GM21529 (cell line): Measurements from ENCODE around the gene ECHDC3.

Source experiments
- ATAC-seq: cut with Tn5 transposase; IDR thresholded peaks from one replicate; pipeline ENCODE4 v1.9.1; 2021; ENCODE audit not compliant: unreplicated experiment

Gene ECHDC3

DNA sequence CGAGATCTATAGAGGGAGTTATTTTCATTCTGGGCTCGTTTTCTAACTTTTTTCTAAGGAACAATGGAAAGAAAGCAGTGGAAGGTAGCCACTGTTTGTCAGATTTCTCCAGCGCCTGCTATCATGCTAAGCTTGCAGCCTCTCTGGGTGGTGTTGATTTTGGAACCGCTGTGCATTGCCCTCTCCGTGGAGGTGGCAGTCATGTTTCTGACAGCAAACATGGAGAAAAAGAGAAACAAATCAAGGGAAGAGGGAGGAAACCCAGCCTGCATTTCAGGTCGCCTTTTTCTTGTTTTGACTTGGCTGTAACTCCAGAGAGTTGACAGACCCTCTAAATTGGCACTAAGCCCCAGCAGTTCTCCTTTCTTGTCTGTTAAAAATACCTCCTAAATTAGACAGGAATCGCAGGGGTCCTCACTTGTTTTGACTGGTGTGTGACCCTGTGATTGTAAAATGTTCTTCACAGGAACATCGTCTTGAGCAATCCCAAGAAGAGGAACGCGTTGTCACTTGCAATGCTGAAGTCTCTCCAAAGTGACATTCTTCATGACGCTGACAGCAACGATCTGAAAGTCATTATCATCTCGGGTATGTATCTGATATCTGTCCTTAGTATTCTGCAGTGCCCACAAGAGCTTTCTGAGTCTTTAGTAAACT lies 4.8 kb downstream of the ECHDC3 start:
- no peak for ATAC-seq

DNA sequence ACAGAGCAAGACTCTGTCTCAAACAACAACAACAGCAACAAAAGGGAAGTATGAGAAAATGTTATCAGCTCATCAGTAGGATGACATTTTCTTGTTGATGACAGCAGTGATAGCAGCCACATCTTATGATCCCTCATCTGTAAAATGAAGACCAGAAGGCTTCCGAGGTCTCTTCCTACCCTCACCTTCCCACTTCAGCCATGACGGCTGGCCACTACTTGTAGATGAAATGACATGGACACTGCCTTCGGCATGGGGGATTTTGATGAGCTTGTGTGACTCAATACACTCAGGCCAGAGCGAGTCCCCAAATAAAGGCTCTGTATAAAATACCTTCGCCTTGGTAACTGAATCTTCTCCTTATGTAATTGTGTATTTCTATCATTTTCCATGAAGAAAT lies 6.7 kb downstream of the ECHDC3 start:
- no peak for ATAC-seq

DNA sequence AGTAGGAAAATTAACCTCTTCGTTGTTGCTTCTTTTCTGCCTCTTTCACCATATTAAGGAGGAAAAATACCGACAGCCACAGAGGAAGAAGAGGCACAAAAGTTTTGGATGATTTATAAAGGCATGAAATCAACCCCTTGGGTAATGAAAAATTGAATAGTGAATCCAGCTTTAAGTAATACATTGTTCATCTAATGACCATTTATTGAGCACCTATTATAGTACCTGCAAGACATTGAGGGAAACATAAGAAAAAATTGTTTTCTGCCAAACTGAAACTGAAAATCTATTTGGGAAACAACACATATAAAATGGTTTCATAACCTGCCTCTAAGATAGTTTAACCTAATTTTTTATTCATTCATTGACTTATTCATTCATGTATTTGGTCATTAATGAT lies 8.2 kb downstream of the ECHDC3 start:
- no peak for ATAC-seq

DNA sequence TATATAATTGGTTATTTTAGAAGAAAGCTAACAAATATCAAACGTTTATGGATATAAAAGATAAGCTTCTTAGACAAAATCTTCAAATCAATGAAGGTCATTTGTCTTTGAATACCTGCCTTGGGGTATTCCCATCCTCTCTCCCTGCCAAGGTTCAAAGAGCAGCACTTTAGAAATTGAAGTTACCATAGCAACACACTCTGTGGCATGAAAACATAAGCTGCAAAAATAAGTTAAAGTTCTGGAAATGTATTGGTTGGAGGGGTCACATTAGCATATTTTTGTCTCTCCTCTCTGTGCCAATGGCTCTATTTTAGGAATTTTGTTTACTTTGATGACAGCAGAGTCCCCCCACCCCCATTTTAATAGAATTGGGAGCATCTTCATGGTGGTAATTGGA lies 12.0 kb downstream of the ECHDC3 start:
- no peak for ATAC-seq

DNA sequence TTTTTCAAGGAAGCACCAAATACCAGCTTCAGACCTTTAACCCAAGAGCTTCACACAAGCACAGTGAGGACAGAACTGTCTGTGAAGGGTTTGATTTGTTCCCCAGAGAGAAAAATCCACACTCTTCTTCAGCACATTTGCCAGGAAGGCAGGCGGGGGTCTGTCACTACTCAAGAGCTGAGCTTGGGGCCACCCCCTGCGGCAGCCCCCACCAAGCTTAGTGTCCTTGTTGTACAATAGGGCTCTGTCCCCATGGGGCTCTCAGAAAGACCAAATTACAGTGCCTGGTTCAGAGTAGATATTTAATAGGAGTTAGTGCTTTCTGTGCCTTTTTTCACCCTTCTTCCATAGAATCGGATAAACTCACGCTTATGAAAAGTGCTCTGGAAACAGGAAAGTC lies 12.4 kb downstream of the ECHDC3 start:
- ATAC-seq: no peak

DNA sequence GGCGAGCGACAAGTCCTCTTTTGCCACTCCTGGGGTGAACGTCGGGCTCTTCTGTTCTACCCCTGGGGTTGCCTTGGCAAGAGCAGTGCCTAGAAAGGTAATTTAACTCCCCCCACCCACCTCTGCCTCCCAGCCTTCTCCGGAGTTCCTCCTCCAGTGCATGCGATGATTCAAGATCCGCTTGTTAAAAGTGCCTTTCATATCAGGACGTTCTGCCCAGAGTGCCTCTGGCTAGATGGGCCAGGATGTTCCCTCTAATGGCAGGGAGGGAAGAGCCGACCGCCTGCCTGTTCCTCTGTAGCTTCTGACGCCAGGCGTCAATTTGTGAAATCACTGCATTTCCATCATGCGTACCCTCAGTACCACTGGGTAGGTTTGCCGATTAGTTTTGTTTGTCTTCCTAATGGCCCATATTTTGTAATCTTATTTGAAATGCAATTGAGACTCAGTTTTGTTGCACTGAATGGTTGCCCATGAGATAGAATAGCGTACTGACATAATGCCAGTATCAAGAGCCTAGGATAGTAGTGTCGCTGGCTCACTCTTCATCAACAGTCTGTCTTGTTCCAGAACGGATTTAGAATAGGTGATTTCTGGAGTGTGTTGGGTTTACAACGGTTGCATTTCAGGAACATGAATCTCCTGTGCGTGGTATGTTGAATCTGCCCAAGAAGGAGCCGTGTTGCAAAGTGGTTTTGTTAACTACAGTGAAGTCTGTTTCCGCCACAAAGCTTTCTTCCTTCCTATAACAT lies 13.5 kb downstream of the ECHDC3 start:
- ATAC-seq: no peak

DNA sequence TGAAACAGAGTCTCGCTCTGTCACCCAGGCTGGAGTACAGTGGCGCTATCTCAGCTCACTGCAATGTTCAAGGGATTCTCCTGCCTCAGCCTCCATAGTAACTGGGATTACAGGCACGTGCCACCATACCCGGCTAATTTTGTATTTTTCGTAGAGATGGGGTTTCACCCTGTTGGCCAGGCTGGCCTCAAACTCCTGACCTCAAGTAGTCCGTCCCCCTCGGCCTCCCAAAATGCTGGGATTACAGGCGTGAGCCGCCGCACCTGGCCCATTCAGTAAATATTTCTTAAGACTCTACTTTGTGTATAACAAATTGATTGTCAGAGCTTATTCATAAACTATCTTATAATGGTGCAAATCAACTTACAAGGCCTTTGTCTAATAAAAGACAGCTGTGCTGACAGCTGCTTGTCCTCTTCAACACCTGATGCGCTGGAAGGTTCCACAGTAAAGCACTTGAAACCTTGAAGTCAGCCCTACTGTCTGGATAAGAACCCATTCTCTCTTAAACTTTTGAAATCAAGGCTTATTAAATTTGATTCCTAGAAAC lies 14.7 kb downstream of the ECHDC3 start:
- no peak for ATAC-seq

DNA sequence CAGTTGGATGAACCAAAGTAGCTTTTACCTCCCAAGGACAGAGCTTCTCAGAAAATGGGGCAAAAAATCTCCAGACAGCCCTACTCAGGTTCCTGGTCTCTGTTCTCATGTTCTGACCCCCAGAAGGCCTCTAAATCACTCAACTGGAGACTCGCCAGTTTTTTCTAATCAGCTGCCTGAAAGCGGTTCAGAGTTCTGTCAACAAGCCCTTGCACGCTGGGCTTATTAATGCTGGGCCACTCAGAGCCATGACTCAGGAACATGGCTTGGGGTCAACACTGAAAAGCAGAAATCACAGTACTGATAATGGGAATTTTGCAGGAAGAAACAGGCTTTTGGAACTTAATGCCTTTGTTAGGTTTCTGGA lies 15.3 kb downstream of the ECHDC3 start:
- no peak for ATAC-seq

DNA sequence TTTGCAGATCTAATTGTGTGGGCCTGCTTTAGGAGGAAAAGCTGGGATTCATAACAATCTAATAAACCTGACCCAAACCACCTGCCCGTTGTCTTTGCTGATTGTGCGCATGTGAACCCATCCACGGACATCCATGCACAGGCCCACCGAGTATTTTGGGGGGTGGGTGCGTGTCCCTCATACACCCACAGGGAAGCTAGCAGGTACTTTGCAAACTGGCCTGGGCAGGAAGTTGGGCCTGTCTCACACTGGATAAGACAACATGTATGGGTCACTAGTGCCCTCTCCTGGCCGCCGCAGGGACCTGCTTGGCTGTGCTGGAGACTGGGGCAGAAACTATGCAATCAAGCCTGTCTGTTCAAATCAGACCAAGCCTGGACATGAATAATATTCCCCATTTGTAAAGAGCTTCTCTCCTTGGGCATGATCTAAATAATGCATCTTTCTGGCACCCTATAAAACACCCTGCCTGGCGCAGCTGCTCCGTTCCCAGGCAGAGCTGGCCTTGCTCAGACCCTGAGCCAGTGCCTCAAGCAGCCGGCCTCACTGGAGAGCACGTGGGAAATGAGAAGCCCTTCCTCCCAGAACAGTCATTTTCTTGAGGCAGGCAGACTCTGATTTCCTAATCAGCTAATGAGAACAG lies 15.8 kb downstream of the ECHDC3 start:
- peak; percentile 99 for ATAC-seq

DNA sequence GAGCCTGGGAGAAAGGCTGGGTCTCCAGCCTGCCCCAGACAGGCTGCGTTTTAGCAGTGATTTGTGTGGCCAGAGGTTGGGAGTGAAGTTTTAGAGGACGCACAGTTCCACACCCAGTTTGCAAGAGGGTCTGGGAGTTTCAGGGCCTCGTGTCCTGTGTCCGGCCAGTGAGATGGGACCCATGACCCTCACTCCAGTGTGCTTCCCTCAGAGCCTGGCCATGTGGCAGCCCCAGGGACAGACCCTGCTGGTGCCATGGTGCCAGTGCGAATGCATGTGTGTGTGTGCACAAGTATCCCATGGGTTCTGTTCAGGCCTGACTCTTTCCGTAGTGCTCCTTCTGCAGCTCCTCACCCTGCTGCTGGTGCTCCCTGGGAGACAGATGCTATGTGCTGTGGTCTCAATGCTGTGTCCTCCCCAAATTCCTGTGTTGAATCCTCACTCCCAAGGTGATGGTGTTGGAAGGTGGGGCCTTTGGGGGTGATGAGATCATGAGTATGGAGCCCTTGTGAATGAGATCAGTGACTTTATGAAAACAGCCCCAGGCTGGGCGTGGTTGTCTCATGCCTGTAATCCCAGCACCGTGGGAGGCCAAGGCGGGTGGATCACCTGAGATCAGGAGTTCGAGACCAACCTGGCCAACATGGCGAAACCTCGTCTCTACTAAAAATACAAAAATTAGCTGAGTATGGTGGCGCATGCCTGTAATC lies 16.5 kb downstream of the ECHDC3 start:
- no peak for ATAC-seq

DNA sequence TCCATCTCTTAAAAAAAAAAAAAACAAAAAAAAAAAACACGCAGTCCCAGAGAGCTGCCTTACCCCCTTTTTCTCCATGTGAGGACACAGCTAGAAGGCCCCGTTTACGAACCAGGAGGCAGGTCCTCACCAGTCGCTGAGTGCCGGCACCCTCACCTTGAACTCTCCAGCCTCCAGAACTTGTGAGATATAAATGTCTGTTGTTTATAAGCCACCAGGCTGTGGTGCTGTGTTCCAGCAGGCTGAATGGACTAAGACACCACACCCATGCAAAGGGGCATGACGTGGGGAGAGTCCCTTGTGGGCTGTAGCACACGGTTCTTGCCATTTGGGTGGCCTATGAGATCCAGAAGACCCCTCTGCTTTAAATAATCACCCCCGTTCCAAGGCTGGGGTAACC lies 17.2 kb downstream of the ECHDC3 start:
- ATAC-seq: no peak

DNA sequence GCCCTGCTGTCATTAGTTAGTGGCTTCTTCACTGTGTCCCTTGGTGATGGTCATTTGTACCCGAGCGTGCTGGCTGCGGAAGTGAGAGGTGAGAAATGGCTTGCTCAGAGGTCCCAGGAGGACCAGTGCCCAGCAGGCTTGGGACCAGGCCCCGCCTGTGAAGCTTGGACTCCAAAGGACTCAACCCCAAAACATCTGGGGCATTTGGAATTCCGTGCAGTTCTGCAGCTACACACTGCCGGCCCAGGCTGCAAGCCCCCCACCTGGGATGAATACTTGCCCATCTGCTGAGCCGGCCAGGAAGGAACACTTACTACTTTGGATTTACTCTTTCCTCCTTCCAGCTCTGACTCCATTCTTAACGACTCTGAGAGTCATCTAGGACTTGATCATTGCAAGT lies 18.0 kb downstream of the ECHDC3 start:
- ATAC-seq: no peak

DNA sequence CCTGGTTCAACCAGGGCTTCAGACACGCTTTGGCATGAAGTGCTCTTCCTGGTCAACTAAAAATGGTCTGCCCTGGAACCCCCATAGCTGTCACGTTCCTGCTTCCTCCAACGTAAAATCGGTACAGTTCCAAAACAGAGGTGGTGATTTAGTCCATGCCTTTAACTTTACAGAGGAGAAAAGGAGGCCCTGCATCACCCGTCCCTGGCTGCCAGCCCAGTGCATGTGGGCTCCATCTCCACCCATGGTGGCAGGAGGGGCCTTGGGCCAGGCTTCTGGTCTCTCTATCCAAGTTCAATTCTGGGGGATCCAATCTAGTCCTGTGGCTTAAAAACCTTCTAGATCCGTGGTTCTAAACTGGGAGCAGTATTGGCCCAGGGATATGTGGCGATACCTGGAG lies 18.7 kb downstream of the ECHDC3 start:
- ATAC-seq: no peak

DNA sequence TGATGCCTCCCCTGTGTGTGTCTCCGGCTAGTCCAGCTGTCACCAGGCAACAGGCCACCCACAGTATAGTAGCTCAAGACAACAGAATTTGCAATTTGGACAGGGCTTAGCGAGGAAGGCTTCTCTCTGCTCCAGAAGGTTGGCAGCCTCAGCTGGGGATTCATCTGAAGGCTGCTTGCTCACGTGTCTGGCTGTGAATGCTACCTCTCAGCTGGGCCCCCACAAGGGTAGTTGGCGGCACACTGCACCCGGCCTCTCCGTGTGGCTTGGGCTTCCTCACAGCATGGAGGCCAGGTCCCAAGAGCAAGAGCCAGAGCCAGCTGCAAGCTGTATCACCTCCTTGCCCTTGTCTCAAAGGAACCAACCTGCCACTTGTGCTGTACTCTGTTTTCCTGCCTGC lies 19.2 kb downstream of the ECHDC3 start:
- no peak for ATAC-seq

DNA sequence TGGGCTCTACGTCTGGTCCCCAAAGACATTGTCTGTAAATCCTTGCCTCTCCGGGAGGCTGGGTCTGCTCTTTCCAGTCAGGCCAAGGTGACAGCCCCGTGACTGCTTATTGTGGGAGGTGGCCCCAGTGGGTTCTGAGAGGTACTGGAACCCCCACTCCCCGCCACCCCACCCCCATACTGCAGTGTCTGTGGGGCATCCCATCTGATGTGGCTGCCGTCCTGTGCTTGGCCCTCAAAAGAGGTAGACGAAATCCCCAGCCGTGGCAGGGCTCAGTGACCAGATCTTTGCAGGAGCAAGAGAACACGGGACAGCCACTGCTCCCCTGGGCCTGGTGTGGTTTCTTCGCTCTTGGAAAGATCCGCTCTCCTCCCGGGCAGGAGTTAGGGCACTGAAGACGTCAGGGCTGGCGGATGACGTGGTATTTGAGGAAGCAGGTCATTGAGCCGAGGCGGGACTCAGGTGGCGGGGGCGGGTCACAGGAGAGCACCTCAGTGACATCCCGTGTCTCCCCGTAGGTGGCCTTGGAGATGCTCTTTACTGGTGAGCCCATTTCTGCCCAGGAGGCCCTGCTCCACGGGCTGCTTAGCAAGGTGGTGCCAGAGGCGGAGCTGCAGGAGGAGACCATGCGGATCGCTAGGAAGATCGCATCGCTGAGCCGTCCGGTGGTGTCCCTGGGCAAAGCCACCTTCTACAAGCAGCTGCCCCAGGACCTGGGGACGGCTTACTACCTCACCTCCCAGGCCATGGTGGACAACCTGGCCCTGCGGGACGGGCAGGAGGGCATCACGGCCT lies 20.7 kb downstream of the ECHDC3 start:
- no peak for ATAC-seq

DNA sequence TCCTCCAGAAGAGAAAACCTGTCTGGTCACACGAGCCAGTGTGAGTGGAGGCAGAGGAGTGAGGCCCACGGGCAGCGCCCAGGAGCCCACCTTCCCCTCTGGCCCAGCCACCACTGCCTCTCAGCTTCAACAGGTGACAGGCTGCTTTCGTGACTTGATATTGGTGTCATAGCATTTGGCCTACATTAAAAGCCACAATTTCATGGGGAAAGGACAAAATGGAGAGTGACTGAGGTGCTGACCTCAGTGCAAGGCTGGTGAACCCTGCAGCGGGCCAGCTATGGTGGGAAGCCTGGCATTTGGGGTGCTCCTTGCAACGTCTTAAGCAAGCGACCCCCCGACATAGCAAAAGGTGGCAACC lies 21.3 kb downstream of the ECHDC3 start:
- ATAC-seq: no peak

DNA sequence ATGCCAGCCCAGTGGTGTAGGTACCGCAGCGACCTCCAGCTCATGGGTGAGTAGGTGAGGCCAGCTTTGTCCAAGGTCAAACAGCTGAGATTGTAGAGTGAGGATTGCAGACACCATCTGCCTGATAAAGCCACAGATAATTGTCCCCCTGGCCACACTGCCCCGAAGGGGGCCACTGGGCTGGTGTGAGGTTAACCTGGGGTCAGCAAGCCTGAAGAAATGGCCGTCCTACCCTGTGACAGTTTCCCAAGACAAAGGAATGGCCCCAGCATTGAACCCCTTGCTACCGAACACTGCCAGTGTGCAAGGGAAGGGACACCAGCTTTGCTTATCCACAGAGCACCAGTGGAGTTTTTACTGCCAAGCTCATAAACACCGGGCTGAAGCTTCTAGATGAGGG lies 23.0 kb downstream of the ECHDC3 start:
- no peak for ATAC-seq

DNA sequence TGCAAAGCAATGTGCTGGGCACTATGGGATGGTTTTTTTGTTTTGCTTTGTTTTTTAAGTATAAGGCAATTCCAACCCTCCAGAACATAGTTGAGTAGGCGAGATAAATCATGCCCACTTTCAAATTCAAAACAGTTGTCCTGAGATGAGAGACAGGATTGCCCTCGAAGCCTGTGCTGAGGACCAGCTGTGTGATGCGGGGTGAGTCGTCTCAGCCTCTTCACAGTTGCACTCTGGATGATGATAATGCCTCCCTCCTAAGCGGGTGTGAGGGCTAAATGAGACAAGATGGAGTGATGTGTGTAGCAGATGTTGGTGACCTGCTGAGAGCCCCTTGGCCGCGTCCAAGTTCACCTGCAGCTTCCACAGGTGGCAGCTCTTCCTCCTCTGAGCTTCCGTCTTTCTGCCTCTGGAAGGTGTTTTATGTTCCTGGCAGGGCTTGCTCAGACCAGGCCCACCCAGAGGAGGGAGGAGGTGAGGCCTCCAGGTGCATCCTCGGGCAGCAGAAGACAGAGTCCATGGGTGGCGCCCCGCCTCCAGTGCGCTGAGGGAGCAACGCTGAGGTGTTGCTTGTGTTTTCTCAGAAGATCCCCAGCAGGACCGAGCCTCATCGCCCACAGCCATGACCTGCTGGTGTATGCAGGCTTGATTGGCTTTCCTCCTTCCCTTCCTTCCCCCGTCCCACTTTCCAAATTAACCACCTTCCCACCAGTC lies 30.6 kb downstream of the ECHDC3 start:
- no peak for ATAC-seq

DNA sequence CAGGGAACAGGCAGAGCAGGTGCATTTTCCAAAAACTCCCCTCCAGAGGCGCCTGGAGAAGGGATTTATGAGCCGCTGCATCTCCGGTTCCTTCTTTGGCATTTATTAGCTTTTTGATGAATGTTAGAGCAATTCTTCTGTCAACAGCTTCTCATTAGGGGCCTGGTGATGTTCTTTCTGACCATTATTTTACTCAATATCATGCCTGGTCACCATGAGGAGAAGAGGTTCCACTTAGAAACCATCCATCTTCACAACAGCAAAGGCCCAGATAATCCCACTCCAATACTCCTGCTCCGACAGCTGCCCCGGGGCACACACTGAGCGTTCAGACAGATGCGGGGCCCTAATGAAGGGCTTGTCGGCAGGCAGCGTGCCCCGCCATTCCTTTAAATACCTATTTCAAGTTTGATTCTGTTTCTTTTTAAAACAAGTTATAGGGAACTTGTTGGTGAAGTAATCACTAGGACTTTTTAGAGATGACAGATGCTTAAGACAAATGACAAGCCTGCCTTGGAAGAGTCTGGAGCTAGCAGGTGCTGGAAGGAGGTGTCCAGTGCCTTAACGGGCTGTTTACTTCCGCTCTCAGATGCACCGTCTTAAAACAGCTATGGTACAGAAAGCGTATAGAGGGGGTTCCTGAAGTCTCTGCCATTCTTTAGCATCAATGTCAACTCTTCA lies 31.7 kb downstream of the ECHDC3 start:
- no peak for ATAC-seq

DNA sequence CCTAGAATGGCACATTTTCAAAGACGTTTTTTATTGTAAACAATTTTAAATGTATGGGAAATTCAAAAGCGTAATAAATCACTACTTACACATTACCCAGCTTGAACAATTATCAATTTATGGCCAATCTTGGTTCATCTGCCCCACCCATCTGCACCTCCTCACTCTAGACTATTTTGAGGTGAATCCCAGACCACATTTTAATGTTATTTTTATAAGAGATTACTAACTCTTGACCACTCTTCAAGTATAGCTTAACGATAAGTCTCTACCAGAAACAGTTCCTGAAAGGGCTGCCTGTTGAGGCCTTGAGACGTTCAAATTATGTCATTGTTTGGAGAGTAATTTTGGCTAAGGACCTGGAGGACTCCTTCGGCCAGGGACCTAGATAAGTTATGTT lies 33.2 kb downstream of the ECHDC3 start:
- ATAC-seq: no peak
